NCI-H510A (cell line): Measurements from ENCODE around the gene MTERF1.

Experiments
- DNase-seq: peaks from one replicate; lab custom pipeline; 2025; lab: John Stamatoyannopoulos, UW

MTERF1 gene

GRCh38 chr7:91832493-91833045 is 47.9 kb downstream of the MTERF1 start:
- no peak for DNase-seq

GRCh38 chr7:91827169-91827568 is 53.3 kb downstream of the MTERF1 start:
- no peak for DNase-seq

- DNase-seq: no peak
These were observed 54.1 kb downstream of the MTERF1 start for GRCh38 chr7:91826377-91826776.

- no peak for DNase-seq
These were observed 56.3 kb downstream of the MTERF1 start for GRCh38 chr7:91824201-91824600.
